ENCODE data around the gene MRPS22. TPM values are rescaled to one million over a fixed set of nuclear protein-coding genes. Genes with fewer than 3 reads are reported as not detected.

Gene MRPS22
- total and polyA plus RNA-seq, 9 of the 15 experiments (the other 6 are each of a cell fraction or from before 2014, with no cell fraction given): 148 to 397 (median 229) TPM

- TF ChIP-seq ZNF592 (IDR thresholded peaks at IDR 0.05) (peak; percentile 77), XRCC5 (IDR thresholded peaks at IDR 0.05; ENCODE audit: low read depth, low read length) (no peak), STAT5A (IDR thresholded peaks at IDR 0.05; ENCODE audit: borderline replicate concordance, low read length) (no peak), GTF2B (IDR thresholded peaks at IDR 0.05; ENCODE audit: extremely low read depth, insufficient read length) (no peak), NR0B1 (IDR thresholded peaks at IDR 0.05; ENCODE audit: partially characterized antibody) (no peak), KLF16 (IDR thresholded peaks at IDR 0.05) (0 out of 2 replicates have a peak, but pooled peaks have one; percentile 16), MYC (IDR thresholded peaks at IDR 0.05; ENCODE audit: low read depth, low read length) (0 out of 2 replicates have a peak, but pooled peaks have one; percentile 19), MYC (CRISPR knock-in tag; IDR thresholded peaks at IDR 0.05; ENCODE audit: borderline replicate concordance, low read depth) (no peak), CAMTA2 (CRISPR knock-in tag; conservative IDR thresholded peaks at IDR 0.05) (no peak), ZNF512 (tag; IDR thresholded peaks at IDR 0.05) (no peak), HMG20A (CRISPR knock-in tag; conservative IDR thresholded peaks at IDR 0.05) (no peak), ZNF133 (CRISPR knock-in tag; IDR thresholded peaks at IDR 0.05) (no peak), ZFP91 (CRISPR knock-in tag; IDR thresholded peaks at IDR 0.05) (no peak), E2F6 (IDR thresholded peaks at IDR 0.05; ENCODE audit: borderline replicate concordance in 1 of 2, extremely low read depth in 1 of 2, insufficient read depth in 1 of 2, insufficient read length in 1 of 2, low read depth in 1 of 2, low read length in 1 of 2, poor library complexity in 1 of 2, severe bottlenecking in 1 of 2) (no peak)
Measured at GRCh38 chr3:139319428-139320402, 24.1 kb upstream of the MRPS22 start (continued).
